Suprapubic skin (tissue), 4 donors: ENCODE data around the gene CPHXL. TPM values are rescaled to one million over a fixed set of nuclear protein-coding genes. Genes with fewer than 3 reads are reported as not detected.

Source experiments
- DNase-seq, 2 donors: peaks; one replicate each; pipeline ENCODE4 v3.0.0-alpha.2; 2019; ENCODE audit warnings: low spot score in 2 of 2
- H3K27ac ChIP-seq: fragments of 200-600 bp; sonication (generic); one replicate; pipeline ENCODE4 v1.5.1; 2019
- H3K27me3 ChIP-seq: fragments of 200-600 bp; sonication (generic); one replicate; pipeline ENCODE4 v1.5.1; 2019
- H3K36me3 ChIP-seq: fragments of 200-600 bp; sonication (generic); one replicate; pipeline ENCODE4 v1.5.1; 2019
- H3K4me1 ChIP-seq: fragments of 200-600 bp; sonication (generic); one replicate; pipeline ENCODE4 v1.5.1; 2019
- H3K4me3 ChIP-seq: fragments of 200-600 bp; sonication (generic); one replicate; pipeline ENCODE4 v1.5.1; 2019; ENCODE audit warnings: mild to moderate bottlenecking
- H3K9me3 ChIP-seq: fragments of 200-600 bp; sonication (generic); one replicate; pipeline ENCODE4 v1.5.1; 2019
- EP300 ChIP-seq: sonication (generic); formaldehyde crosslinking; IDR thresholded peaks from one replicate; pipeline ENCODE4 v1.6.1; 2017; ENCODE audit warnings: antibody characterized with exemption
- POLR2A ChIP-seq, 2 donors: fragments of 450-650 bp; IDR thresholded peaks; one replicate each; pipeline ENCODE4 v1.6.1; 2017; ENCODE audit warnings: antibody characterized with exemption in 2 of 2, mild to moderate bottlenecking in 2 of 2, moderate library complexity in 2 of 2
- POLR2AphosphoS5 ChIP-seq, 3 donors: sonication (generic); formaldehyde crosslinking; IDR thresholded peaks; one replicate each; pipeline ENCODE4 v1.6.1; 2017; ENCODE audit warnings: antibody characterized with exemption in 3 of 3
- WGBS: methylation state at CpG from one replicate; pipeline ENCODE4 v1.1.5; 2018; 5-methylcytosine and 5-hydroxymethylcytosine counted together
- total RNA-seq, 4 donors: library from RNA; depleted of rRNA; stranded (reverse); fragments of >200 nt; gene quantifications; one replicate each; pipeline ENCODE4 v1.1.0, GENCODE V29; 2016
- TF ChIP-seq, protein P1 (sequence below), 2 donors: fragments of 200-600 bp in 1 of 2; fragments of 450-650 bp in 1 of 2; sonication (generic) in 1 of 2; IDR thresholded peaks; one replicate each; pipeline ENCODE4 v1.5.1; 2016 to 2019; ENCODE audit warnings: antibody characterized with exemption in 2 of 2, mild to moderate bottlenecking in 1 of 2, moderate library complexity in 1 of 2

CPHXL gene
- total RNA-seq, 4 donors from 2014 or later, result not detected

DNA sequence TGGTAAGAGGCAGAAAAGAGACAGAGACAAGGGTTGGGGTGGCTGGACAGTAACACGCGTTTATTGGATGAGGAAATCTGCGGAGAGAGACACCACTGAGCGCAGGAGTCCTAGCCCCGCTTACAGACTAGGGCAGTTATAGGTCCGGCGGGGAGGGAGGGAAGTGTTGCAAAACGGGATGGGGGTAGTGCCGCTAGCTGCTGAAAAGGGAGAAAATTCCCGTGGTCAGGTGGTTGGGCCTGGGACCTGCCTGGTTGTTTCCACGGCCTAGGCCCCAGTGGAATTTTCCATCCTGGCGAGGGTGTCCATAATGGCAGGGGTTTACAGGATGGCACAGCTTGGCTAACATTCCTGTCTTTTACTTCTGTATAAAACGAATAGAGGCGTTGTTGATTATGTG is 44.0 kb downstream of the CPHXL start:
- H3K9me3 ChIP-seq, result no peaks in the 10 kb centered on the region
- WGBS, result 89% methylated on average over 14 of the region's 14 CpGs
- DNase-seq, result no peak
- H3K27ac ChIP-seq, result no peak overlapping the region
- TF ChIP-seq POLR2A (IDR thresholded peaks at IDR 0.05) (no peak), EP300 (no peak)
- H3K4me3 ChIP-seq, result no peak overlapping the region
- H3K4me1 ChIP-seq, result no peaks in the 10 kb centered on the region
- no peaks in the 10 kb centered on the region for H3K27me3 ChIP-seq
- no peaks in the 10 kb centered on the region for H3K36me3 ChIP-seq

DNA sequence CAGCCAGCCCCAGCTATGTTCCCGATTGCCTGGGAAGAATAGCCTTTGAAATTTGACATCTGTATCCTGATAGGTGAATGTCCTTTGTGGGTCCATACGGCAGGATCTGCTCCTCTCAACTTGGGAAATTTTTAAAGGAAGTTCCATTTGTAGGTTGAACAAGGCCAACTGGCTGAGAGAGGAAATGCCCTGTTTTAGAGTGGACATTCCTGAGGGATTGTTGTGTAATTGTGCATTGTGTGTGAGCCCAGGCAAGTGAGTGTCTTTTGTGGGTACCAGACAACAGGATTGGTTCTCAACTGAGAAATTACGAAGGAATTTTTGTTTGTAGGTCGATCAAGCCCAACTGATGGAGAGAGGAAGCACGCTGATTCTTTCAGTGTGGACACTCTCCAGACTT is 46.9 kb downstream of the CPHXL start:
- no peak for DNase-seq
- no peak overlapping the region for H3K4me3 ChIP-seq
- no peak overlapping the region for H3K27ac ChIP-seq
- no peaks in the 10 kb centered on the region for H3K4me1 ChIP-seq
- no peak for TF ChIP-seq EP300
- no peak for TF ChIP-seq POLR2A (IDR thresholded peaks at IDR 0.05)
- TF ChIP-seq, protein P1, sequence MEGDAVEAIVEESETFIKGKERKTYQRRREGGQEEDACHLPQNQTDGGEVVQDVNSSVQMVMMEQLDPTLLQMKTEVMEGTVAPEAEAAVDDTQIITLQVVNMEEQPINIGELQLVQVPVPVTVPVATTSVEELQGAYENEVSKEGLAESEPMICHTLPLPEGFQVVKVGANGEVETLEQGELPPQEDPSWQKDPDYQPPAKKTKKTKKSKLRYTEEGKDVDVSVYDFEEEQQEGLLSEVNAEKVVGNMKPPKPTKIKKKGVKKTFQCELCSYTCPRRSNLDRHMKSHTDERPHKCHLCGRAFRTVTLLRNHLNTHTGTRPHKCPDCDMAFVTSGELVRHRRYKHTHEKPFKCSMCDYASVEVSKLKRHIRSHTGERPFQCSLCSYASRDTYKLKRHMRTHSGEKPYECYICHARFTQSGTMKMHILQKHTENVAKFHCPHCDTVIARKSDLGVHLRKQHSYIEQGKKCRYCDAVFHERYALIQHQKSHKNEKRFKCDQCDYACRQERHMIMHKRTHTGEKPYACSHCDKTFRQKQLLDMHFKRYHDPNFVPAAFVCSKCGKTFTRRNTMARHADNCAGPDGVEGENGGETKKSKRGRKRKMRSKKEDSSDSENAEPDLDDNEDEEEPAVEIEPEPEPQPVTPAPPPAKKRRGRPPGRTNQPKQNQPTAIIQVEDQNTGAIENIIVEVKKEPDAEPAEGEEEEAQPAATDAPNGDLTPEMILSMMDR (IDR thresholded peaks at IDR 0.05), result no peak
- no peak for TF ChIP-seq POLR2AphosphoS5 (IDR thresholded peaks at IDR 0.05)
- no peaks in the 10 kb centered on the region for H3K36me3 ChIP-seq
- H3K9me3 ChIP-seq, result no peaks in the 10 kb centered on the region
- 78% methylated on average over 5 of the region's 5 CpGs for WGBS
- no peaks in the 10 kb centered on the region for H3K27me3 ChIP-seq

DNA sequence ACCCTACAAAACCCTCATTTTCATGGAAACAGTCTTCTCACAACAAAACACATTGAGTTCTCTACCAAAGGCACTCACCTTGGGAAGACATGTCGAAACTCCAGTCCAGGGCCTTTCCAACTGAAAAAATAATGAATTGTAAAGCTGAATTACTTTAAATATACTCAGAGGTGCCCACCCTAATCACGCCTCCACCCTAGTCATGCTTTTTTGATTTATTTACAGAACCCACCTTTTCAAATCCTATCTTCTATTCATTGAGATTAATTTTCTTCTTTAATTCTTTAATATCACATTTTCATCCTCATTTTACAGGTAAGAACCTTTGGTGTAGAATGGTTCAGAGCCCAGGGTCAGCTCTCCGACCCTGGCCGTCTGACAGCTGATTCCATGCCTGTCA is 49.4 kb downstream of the CPHXL start, which contains the start of gene CPHXL2:
Gene CPHXL2, minus strand, starts transcription at position 101 of the 400 bp plus-strand sequence. Its CDS starts 10 bp downstream, at position 91.
- no peaks in the 10 kb centered on the region for H3K9me3 ChIP-seq
- DNase-seq, result no peak
- H3K4me3 ChIP-seq, result no peak within 1 kb of the TSS
- H3K36me3 ChIP-seq, result no peaks in the 10 kb centered on the region
- H3K27me3 ChIP-seq, result no peaks in the 10 kb centered on the region
- no peaks in the 10 kb centered on the region for H3K4me1 ChIP-seq
- H3K27ac ChIP-seq, result no peak within 1 kb of the TSS
- WGBS, result 96% methylated on average over 4 of the region's 4 CpGs
- TF ChIP-seq POLR2A (IDR thresholded peaks at IDR 0.05), result no peak

DNA sequence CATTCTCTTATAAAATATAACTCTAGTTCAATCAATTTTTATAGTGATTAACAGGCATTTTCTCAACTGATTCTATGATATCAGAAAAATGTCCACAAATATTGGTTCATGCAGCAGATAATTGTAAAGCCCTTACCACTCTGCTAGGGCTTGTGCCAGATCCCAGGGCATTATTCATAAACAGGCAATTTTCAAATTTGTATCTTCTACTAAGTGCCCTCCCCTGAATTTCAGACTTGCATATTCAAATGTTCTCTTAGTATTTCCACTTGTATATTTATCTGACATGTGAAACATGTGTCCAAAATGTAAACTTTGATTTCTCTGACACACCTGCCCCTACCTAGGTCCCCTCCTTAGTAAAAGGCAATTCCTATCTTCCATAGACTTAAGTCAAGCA is 58.8 kb downstream of the CPHXL start:
- TF ChIP-seq POLR2AphosphoS5 (IDR thresholded peaks at IDR 0.05), result no peak
- TF ChIP-seq EP300, result no peak
- TF ChIP-seq, protein P1 (IDR thresholded peaks at IDR 0.05), result no peak
- TF ChIP-seq POLR2A (IDR thresholded peaks at IDR 0.05), result no peak
- no peaks in the 10 kb centered on the region for H3K9me3 ChIP-seq

More for the DNA sequence above, 58.8 kb downstream of the CPHXL start:
- no peak overlapping the region for H3K27ac ChIP-seq
- no peak for DNase-seq
- H3K4me3 ChIP-seq, result no peak overlapping the region
- H3K4me1 ChIP-seq, result no peaks in the 10 kb centered on the region
- H3K36me3 ChIP-seq, result no peaks in the 10 kb centered on the region
- no peaks in the 10 kb centered on the region for H3K27me3 ChIP-seq

Other genes with a start within 250 kb of the CPHXL start
- under 1 TPM in 3 of 4 donors, not detected in 1; 0.17 to 0.73 (median 0.30) TPM for gene CHST6, start 231.0 kb downstream of the CPHXL start, total RNA-seq
- gene CHST5, start 190.4 kb downstream of the CPHXL start, total RNA-seq, result under 1 TPM in 2 of 4 donors, not detected in 2; 0.31 to 0.56 TPM
- gene TMEM231, start 170.2 kb downstream of the CPHXL start, total RNA-seq, result 10 to 100 TPM in 2 of 4 donors, 1 to 10 TPM in 2; 6.0 to 11.9 (median 9.3) TPM
- 100 to 1,000 TPM in 2 of 4 donors, 10 to 100 TPM in 2; 76.2 to 135 (median 99.6) TPM for gene GABARAPL2, start 160.1 kb downstream of the CPHXL start, total RNA-seq
- gene ADAT1, start 103.2 kb downstream of the CPHXL start, total RNA-seq, result 10 to 100 TPM; 41.4 to 84.2 (median 55.2) TPM
- 100 to 1,000 TPM in 3 of 4 donors, 10 to 100 TPM in 1; 85.9 to 128 (median 106) TPM for gene KARS1, start 78.8 kb downstream of the CPHXL start, total RNA-seq
- 10 to 100 TPM; 42.2 to 67.1 (median 55.8) TPM for gene TERF2IP, start 78.7 kb downstream of the CPHXL start, total RNA-seq
- gene CPHXL2, start 49.5 kb downstream of the CPHXL start, total RNA-seq, result not detected
- gene DUXB, start 25.0 kb downstream of the CPHXL start, total RNA-seq, result not detected